ENCODE results near the gene ATP6V1C2. TPM values are rescaled to one million over a fixed set of nuclear protein-coding genes. Genes with fewer than 3 reads are reported as not detected.

Gene ATP6V1C2
- total and polyA plus RNA-seq, 2 of the 4 experiments (the other 2 are of a cell fraction), result not detected

GRCh38 chr2:10824191-10824590 lies 102.8 kb downstream of the ATP6V1C2 start:
- intact Hi-C loops (cut with micrococcal nuclease) (no loop called here), in situ Hi-C loops (cut with MboI; ENCODE audit: low sequenced_read_pairs) (no loop called here), dilution Hi-C loops (cut with HindIII; ENCODE audit: low sequenced_read_pairs, unreplicated experiment) (no loop called here)
- no peak overlapping the region for H3K9ac ChIP-seq (ENCODE audit: low read depth, low read length)
- BruUV-seq (replicated peaks), result no TSS peak
- ATAC-seq (ENCODE audit: low read depth) (no peak), DNase-seq (no peak)
- no peak overlapping the region for H2BK15ac ChIP-seq (ENCODE audit: low read depth, low read length)
- H2AK9ac ChIP-seq (replicated peaks; ENCODE audit: low read depth, low read length, poor library complexity), result no peak overlapping the region
- TF ChIP-seq RCOR1 (IDR thresholded peaks at IDR 0.05; ENCODE audit: insufficient replicate concordance, low read length) (no peak), MXI1 (IDR thresholded peaks at IDR 0.05; ENCODE audit: borderline replicate concordance, low read depth, low read length) (no peak), RFX5 (IDR thresholded peaks at IDR 0.05; ENCODE audit: low read depth, low read length) (no peak), MAFK (IDR thresholded peaks at IDR 0.05; ENCODE audit: low read depth, low read length) (no peak), CEBPB (IDR thresholded peaks at IDR 0.05; ENCODE audit: low read depth, low read length) (no peak), BHLHE40 (IDR thresholded peaks at IDR 0.05; ENCODE audit: low read depth, low read length) (no peak), FOS (IDR thresholded peaks at IDR 0.05; ENCODE audit: low read depth, low read length) (no peak), MAZ (IDR thresholded peaks at IDR 0.05; ENCODE audit: borderline replicate concordance, low read depth, low read length) (no peak), CHD1 (IDR thresholded peaks at IDR 0.05; ENCODE audit: low read depth, low read length) (no peak), NFE2L2 (IDR thresholded peaks at IDR 0.05; ENCODE audit: low read depth, low read length) (no peak), RAD21 (IDR thresholded peaks at IDR 0.05; ENCODE audit: low read length) (no peak)
- TF ChIP-seq, protein P1, sequence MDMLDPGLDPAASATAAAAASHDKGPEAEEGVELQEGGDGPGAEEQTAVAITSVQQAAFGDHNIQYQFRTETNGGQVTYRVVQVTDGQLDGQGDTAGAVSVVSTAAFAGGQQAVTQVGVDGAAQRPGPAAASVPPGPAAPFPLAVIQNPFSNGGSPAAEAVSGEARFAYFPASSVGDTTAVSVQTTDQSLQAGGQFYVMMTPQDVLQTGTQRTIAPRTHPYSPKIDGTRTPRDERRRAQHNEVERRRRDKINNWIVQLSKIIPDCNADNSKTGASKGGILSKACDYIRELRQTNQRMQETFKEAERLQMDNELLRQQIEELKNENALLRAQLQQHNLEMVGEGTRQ (IDR thresholded peaks at IDR 0.05; ENCODE audit: low read depth, low read length), result no peak
- TF ChIP-seq, protein P2, sequence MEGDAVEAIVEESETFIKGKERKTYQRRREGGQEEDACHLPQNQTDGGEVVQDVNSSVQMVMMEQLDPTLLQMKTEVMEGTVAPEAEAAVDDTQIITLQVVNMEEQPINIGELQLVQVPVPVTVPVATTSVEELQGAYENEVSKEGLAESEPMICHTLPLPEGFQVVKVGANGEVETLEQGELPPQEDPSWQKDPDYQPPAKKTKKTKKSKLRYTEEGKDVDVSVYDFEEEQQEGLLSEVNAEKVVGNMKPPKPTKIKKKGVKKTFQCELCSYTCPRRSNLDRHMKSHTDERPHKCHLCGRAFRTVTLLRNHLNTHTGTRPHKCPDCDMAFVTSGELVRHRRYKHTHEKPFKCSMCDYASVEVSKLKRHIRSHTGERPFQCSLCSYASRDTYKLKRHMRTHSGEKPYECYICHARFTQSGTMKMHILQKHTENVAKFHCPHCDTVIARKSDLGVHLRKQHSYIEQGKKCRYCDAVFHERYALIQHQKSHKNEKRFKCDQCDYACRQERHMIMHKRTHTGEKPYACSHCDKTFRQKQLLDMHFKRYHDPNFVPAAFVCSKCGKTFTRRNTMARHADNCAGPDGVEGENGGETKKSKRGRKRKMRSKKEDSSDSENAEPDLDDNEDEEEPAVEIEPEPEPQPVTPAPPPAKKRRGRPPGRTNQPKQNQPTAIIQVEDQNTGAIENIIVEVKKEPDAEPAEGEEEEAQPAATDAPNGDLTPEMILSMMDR (conservative IDR thresholded peaks at IDR 0.05; ENCODE audit: low read depth, low read length), result no peak
- TF ChIP-seq, protein P3, sequence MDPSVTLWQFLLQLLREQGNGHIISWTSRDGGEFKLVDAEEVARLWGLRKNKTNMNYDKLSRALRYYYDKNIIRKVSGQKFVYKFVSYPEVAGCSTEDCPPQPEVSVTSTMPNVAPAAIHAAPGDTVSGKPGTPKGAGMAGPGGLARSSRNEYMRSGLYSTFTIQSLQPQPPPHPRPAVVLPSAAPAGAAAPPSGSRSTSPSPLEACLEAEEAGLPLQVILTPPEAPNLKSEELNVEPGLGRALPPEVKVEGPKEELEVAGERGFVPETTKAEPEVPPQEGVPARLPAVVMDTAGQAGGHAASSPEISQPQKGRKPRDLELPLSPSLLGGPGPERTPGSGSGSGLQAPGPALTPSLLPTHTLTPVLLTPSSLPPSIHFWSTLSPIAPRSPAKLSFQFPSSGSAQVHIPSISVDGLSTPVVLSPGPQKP (IDR thresholded peaks at IDR 0.05; ENCODE audit: borderline replicate concordance, low read depth, low read length), result no peak
- H4K20me1 ChIP-seq (ENCODE audit: insufficient read depth, low read length), result no peaks in the 10 kb centered on the region
- CTCF ChIA-PET, result interaction anchor here (1.0 kb wide), 1 partner anchor 9 kb away, joined by 8 read pairs; no protein-coding TSS in a partner anchor
- H2BK20ac ChIP-seq (ENCODE audit: low read depth, low read length), result no peak overlapping the region
- POLR2A ChIA-PET (ENCODE audit: unreplicated experiment), result no interaction called here
- no CpG with 5 or more reads among the region's 4 CpGs for WGBS, 2 experiments (ENCODE audit: extremely low coverage in 2 of 2, insufficient read length in 1 of 2)
- no peak overlapping the region for H3K4ac ChIP-seq (ENCODE audit: low read depth, low read length)
- H2BK5ac ChIP-seq (ENCODE audit: low read depth, low read length, poor library complexity, severe bottlenecking), result no peak overlapping the region
- H3K79me1 ChIP-seq (ENCODE audit: low read depth in 1 of 2, low read length in 2 of 2), result no peaks in the 10 kb centered on the region
- no peak overlapping the region for H3K56ac ChIP-seq (ENCODE audit: extremely low read depth, insufficient read depth, low read length)
- H4K8ac ChIP-seq (ENCODE audit: low read depth in 2 of 2, low read length in 2 of 2), result no peak overlapping the region
- no peak overlapping the region for H2AK5ac ChIP-seq (ENCODE audit: low read depth, low read length)
- no peak overlapping the region for H3K4me2 ChIP-seq (ENCODE audit: low read depth, low read length)
- H3K36me3 ChIP-seq (ENCODE audit: control insufficient read depth, insufficient read depth, low read length), result no peaks in the 10 kb centered on the region
- no peak overlapping the region for H3K27ac ChIP-seq (ENCODE audit: insufficient read depth, low read length)
- H3K4me1 ChIP-seq (ENCODE audit: control insufficient read depth, insufficient read depth, low read length), result no peaks in the 10 kb centered on the region
- no peak overlapping the region for H2BK120ac ChIP-seq (ENCODE audit: low read depth, low read length)
- H4K5ac ChIP-seq (ENCODE audit: low read depth, low read length), result no peak overlapping the region
- no peaks in the 10 kb centered on the region; the same call in 1 of the 2 replicates for H3K9me3 ChIP-seq (ENCODE audit: control insufficient read depth, insufficient read depth, low read length)
- no peak overlapping the region for H3K23ac ChIP-seq (ENCODE audit: low read depth, low read length)
- H3K18ac ChIP-seq (ENCODE audit: low read depth, low read length), result no peak overlapping the region
- no peak overlapping the region for H4K91ac ChIP-seq (ENCODE audit: insufficient read depth, low read depth, low read length)
- H3K27me3 ChIP-seq (ENCODE audit: control insufficient read depth, insufficient read depth, low read length), result peaks cover 61% of the 10 kb centered on the region
- H3K9me1 ChIP-seq (ENCODE audit: insufficient read depth, low read length), result no peaks in the 10 kb centered on the region
- H3K14ac ChIP-seq (replicated peaks; ENCODE audit: low read depth, low read length), result no peak overlapping the region
- no peak overlapping the region for H3K4me3 ChIP-seq (ENCODE audit: insufficient read depth, low read depth, low read length)
- H2AFZ ChIP-seq (replicated peaks; ENCODE audit: low read length, poor library complexity), result no peak overlapping the region
